ENCODE data around the gene TOM1.

The TOM1 gene

GRCh38 chr22:35384975-35385588 is 85.4 kb downstream of the TOM1 start:
- no peak overlapping the region for H3K4me3 ChIP-seq (ENCODE audit: low read depth, low read length)
- TF ChIP-seq CTCF (IDR thresholded peaks at IDR 0.05; ENCODE audit: borderline replicate concordance, insufficient read depth, low read depth, low read length) = no peak

GRCh38 chr22:35386670-35387288 is 87.1 kb downstream of the TOM1 start:
- H3K4me3 ChIP-seq (ENCODE audit: low read depth, low read length) = no peak overlapping the region
- TF ChIP-seq CTCF (IDR thresholded peaks at IDR 0.05; ENCODE audit: borderline replicate concordance, insufficient read depth, low read depth, low read length) = no peak

GRCh38 chr22:35390933-35391332 is 91.2 kb downstream of the TOM1 start:
- no peak overlapping the region for H3K4me3 ChIP-seq (ENCODE audit: low read depth, low read length)
- no peak for TF ChIP-seq CTCF (IDR thresholded peaks at IDR 0.05; ENCODE audit: borderline replicate concordance, insufficient read depth, low read depth, low read length)

- no peak overlapping the region for H3K4me3 ChIP-seq (ENCODE audit: low read depth, low read length)
- TF ChIP-seq CTCF (IDR thresholded peaks at IDR 0.05; ENCODE audit: borderline replicate concordance, insufficient read depth, low read depth, low read length) = no peak
Measured at GRCh38 chr22:35392357-35392756, 92.7 kb downstream of the TOM1 start.

- no peak overlapping the region for H3K4me3 ChIP-seq (ENCODE audit: low read depth, low read length)
- no peak for TF ChIP-seq CTCF (IDR thresholded peaks at IDR 0.05; ENCODE audit: borderline replicate concordance, insufficient read depth, low read depth, low read length)
Measured at GRCh38 chr22:35393116-35394010, 93.7 kb downstream of the TOM1 start.

- no peak for TF ChIP-seq CTCF (IDR thresholded peaks at IDR 0.05; ENCODE audit: borderline replicate concordance, insufficient read depth, low read depth, low read length)
- H3K4me3 ChIP-seq (ENCODE audit: low read depth, low read length) = no peak overlapping the region
Measured at GRCh38 chr22:35394011-35394312, 94.3 kb downstream of the TOM1 start.
